ENCODE results near the gene TNS1.
A peak's percentile ranks its signal among the peaks of the same experiment; 100 is the strongest.

Gene TNS1

GRCh38 chr2:217897816-217898806 lies 104.7 kb downstream of the TNS1 start:
- DNase-seq (ENCODE audit: low spot score): no peak

GRCh38 chr2:217897091-217897715 lies 105.6 kb downstream of the TNS1 start:
- no peak for DNase-seq (ENCODE audit: low spot score)

- DNase-seq (ENCODE audit: low spot score): no peak
Observed at GRCh38 chr2:217895070-217895635, 107.6 kb downstream of the TNS1 start.

GRCh38 chr2:217893440-217893839 lies 109.4 kb downstream of the TNS1 start:
- no peak for DNase-seq (ENCODE audit: low spot score)

- no peak for DNase-seq (ENCODE audit: low spot score)
Observed at GRCh38 chr2:217892560-217892959, 110.2 kb downstream of the TNS1 start.

GRCh38 chr2:217890445-217890844 lies 112.3 kb downstream of the TNS1 start:
- peak; percentile 67 for DNase-seq (ENCODE audit: low spot score)

GRCh38 chr2:217889656-217890055 lies 113.1 kb downstream of the TNS1 start:
- DNase-seq (ENCODE audit: low spot score): no peak

- DNase-seq (ENCODE audit: low spot score): no peak
Observed at GRCh38 chr2:217887841-217888701, 114.7 kb downstream of the TNS1 start.

GRCh38 chr2:217886720-217887309 lies 116.0 kb downstream of the TNS1 start:
- peak; percentile 85 for DNase-seq (ENCODE audit: low spot score)

- DNase-seq (ENCODE audit: low spot score): no peak
Observed at GRCh38 chr2:217886091-217886490, 116.7 kb downstream of the TNS1 start.

- no peak for DNase-seq (ENCODE audit: low spot score)
Observed at GRCh38 chr2:217884985-217885384, 117.8 kb downstream of the TNS1 start.

- no peak for DNase-seq (ENCODE audit: low spot score)
Observed at GRCh38 chr2:217880891-217881290, 121.9 kb downstream of the TNS1 start.

GRCh38 chr2:217880287-217880889 lies 122.4 kb downstream of the TNS1 start:
- DNase-seq (ENCODE audit: low spot score): no peak

- DNase-seq (ENCODE audit: low spot score): no peak
Observed at GRCh38 chr2:217878915-217879590, 123.7 kb downstream of the TNS1 start.

- DNase-seq (ENCODE audit: low spot score): no peak
Observed at GRCh38 chr2:217877866-217878265, 124.9 kb downstream of the TNS1 start.

- no peak for DNase-seq (ENCODE audit: low spot score)
Observed at GRCh38 chr2:217876253-217876570, 126.6 kb downstream of the TNS1 start.

- DNase-seq (ENCODE audit: low spot score): peak; percentile 27
Observed at GRCh38 chr2:217875556-217876252, 127.1 kb downstream of the TNS1 start.

GRCh38 chr2:217875138-217875537 lies 127.7 kb downstream of the TNS1 start:
- no peak for DNase-seq (ENCODE audit: low spot score)

- DNase-seq (ENCODE audit: low spot score): no peak
Observed at GRCh38 chr2:217873371-217873770, 129.4 kb downstream of the TNS1 start.

GRCh38 chr2:217872319-217872718 lies 130.5 kb downstream of the TNS1 start:
- no peak for DNase-seq (ENCODE audit: low spot score)

Measured in AG08395 (cell line).